K562 (cell line): ENCODE results near the gene MMP12. TPM values are rescaled to one million over a fixed set of nuclear protein-coding genes. Genes with fewer than 3 reads are reported as not detected.

Experiments
- ATAC-seq: fragments of 200-7000 bp; cut with Tn5 transposase; 3 replicates; pipeline ENCODE4 v1.9.1; 2020; ENCODE audit warnings: moderate library complexity
- BruUV-seq: library from RNA; stranded (reverse); fragments of 400-500 nt; replicated peaks from 2 replicates; lab custom pipeline; 2021; lab: Mats Ljungman, UMichigan
- CTCF ChIA-PET: fragments of 300-600 bp; formaldehyde crosslinking; extraction: SDS; loops from one replicate; lab custom pipeline; 2021; ENCODE audit warnings: low intra/inter-chr PET ratio; lab: Yijun Ruan, JAX
- POLR2A ChIA-PET: fragments of 300-600, 350-650 bp; sonication (Branson Sonifier 250); formaldehyde crosslinking; extraction: SDS; loops from one replicate; lab custom pipeline; 2021; ENCODE audit warnings: antibody characterized with exemption, inconsistent platforms; lab: Yijun Ruan, JAX
- DNase-seq, 4 experiments: peaks; one replicate each; pipeline versions ENCODE4 v3.0.0 to v3.0.0-alpha.2; 2011 to 2018; ENCODE audit warnings: low spot score in 3 of 4, mixed read lengths in 3 of 4; ENCODE audit errors: extremely low read depth in 1 of 4
- FAIRE-seq: peaks from 2 replicates; lab custom pipeline; 2011; peaks lifted over from hg19 to GRCh38; lab: Jason Lieb, UNC
- H2AFZ ChIP-seq: 2 replicates; pipeline ENCODE4 v1.6.0; 2011; ENCODE audit warnings: low read depth, low read length, control low read depth, inconsistent platforms
- H3K27ac ChIP-seq: fragments of 200-600 bp; 3 replicates; pipeline ENCODE4 v1.8.0; 2011; ENCODE audit warnings: low read depth, mild to moderate bottlenecking, control low read depth, inconsistent platforms, low read length, moderate library complexity, mixed read lengths; ENCODE audit errors: extremely low read depth
- H3K27me3 ChIP-seq, 2 experiments: fragments of 300-600 bp in 1 of 2; 2 replicates in 1 of 2; 3 replicates in 1 of 2; pipeline versions ENCODE4 v1.6.0 to v1.8.0; 2011; ENCODE audit warnings: inconsistent platforms in 2 of 2, low read length in 2 of 2, mild to moderate bottlenecking in 1 of 2, mixed read lengths in 1 of 2, moderate library complexity in 1 of 2; ENCODE audit not compliant: control insufficient read depth in 2 of 2, insufficient read depth in 2 of 2
- H3K36me3 ChIP-seq: fragments of 300-600 bp; 3 replicates; pipeline ENCODE4 v1.8.0; 2011; ENCODE audit warnings: mild to moderate bottlenecking, low read length, inconsistent platforms; ENCODE audit not compliant: control insufficient read depth, insufficient read depth
- H3K4me1 ChIP-seq, 2 experiments: fragments of 200-600 bp in 1 of 2; replicated peaks in 1 of 2; 2 replicates in 1 of 2; 3 replicates in 1 of 2; pipeline versions ENCODE4 v1.5.1 to v1.8.0; 2011; ENCODE audit warnings: inconsistent platforms in 2 of 2, low read length in 2 of 2, mild to moderate bottlenecking in 1 of 2, mixed read lengths in 1 of 2, moderate library complexity in 1 of 2; ENCODE audit not compliant: control insufficient read depth in 2 of 2, insufficient read depth in 2 of 2
- H3K4me2 ChIP-seq: 2 replicates; pipeline ENCODE4 v1.6.1; 2011; ENCODE audit warnings: low read length, control low read depth, inconsistent platforms, mixed read lengths; ENCODE audit not compliant: insufficient read depth
- H3K4me3 ChIP-seq: fragments of 200-600 bp; sonication (generic), shearing (Covaris generic); 2 replicates; pipeline ENCODE4 v1.5.1; 2016; ENCODE audit warnings: control low read depth, inconsistent platforms
- H3K79me2 ChIP-seq: fragments of 200-600 bp; 3 replicates; pipeline ENCODE4 v1.8.0; 2011; ENCODE audit warnings: low read length, inconsistent platforms; ENCODE audit not compliant: control insufficient read depth, insufficient read depth
- H3K9ac ChIP-seq, 2 experiments: 2 replicates each; pipeline versions ENCODE4 v1.6.0 to v1.6.1; 2011; ENCODE audit warnings: low read depth in 2 of 2, low read length in 2 of 2, control low read depth in 1 of 2, inconsistent platforms in 1 of 2, mild to moderate bottlenecking in 1 of 2, mixed read lengths in 1 of 2; ENCODE audit not compliant: insufficient read depth in 1 of 2
- H3K9me1 ChIP-seq: one replicate; pipeline ENCODE4 v1.6.0; 2011; ENCODE audit warnings: inconsistent platforms, mild to moderate bottlenecking, low read length, moderate library complexity; ENCODE audit not compliant: control insufficient read depth, insufficient read depth
- H3K9me3 ChIP-seq: replicated peaks from 2 replicates; pipeline ENCODE4 v1.5.1; 2011; ENCODE audit warnings: low read depth, low read length, inconsistent platforms; ENCODE audit not compliant: control insufficient read depth, insufficient read depth
- H4K20me1 ChIP-seq: replicated peaks from 2 replicates; pipeline ENCODE4 v1.6.1; 2011; ENCODE audit warnings: low read length, inconsistent platforms, mixed read lengths; ENCODE audit not compliant: control insufficient read depth, insufficient read depth
- CBFA2T2 ChIP-seq: fragments of 450-650 bp; conservative IDR thresholded peaks from 2 replicates; pipeline ENCODE4 v1.6.1; 2017; ENCODE audit warnings: mild to moderate bottlenecking
- CBFB ChIP-seq: sonication (generic); formaldehyde crosslinking; IDR thresholded peaks from 2 replicates; pipeline ENCODE4 v1.4.0; 2020; ENCODE audit warnings: mild to moderate bottlenecking, missing genetic modification reagents
- CHD4 ChIP-seq: fragments of 200-600 bp; sonication (generic); IDR thresholded peaks from 3 replicates; pipeline ENCODE4 v1.6.1; 2012; ENCODE audit warnings: low read depth, mild to moderate bottlenecking, mixed read lengths, low read length, inconsistent platforms; ENCODE audit not compliant: insufficient read depth, insufficient replicate concordance, poor library complexity, severe bottlenecking
- ERF ChIP-seq: fragments of 450-650 bp; formaldehyde crosslinking; IDR thresholded peaks from 2 replicates; pipeline ENCODE4 v1.4.0; 2020; ENCODE audit warnings: mild to moderate bottlenecking, mixed read lengths
- HIVEP1 ChIP-seq: fragments of 250-450 bp; sonication (Bioruptor Pico); IDR thresholded peaks from 2 replicates; pipeline ENCODE4 v1.4.0; 2020; ENCODE audit warnings: mild to moderate bottlenecking
- JUND ChIP-seq, 2 experiments: IDR thresholded peaks; 2 replicates in 1 of 2; 3 replicates in 1 of 2; pipeline ENCODE4 v1.6.1; 2011; ENCODE audit warnings: borderline replicate concordance in 2 of 2, low read depth in 2 of 2, low read length in 2 of 2, improper control_type of control experiment in 1 of 2, missing biosample characterization in 1 of 2, missing genetic modification characterization in 1 of 2, missing genetic modification reagents in 1 of 2
- KAT7 ChIP-seq: sonication (generic); formaldehyde crosslinking; IDR thresholded peaks from 2 replicates; pipeline ENCODE4 v1.8.0; 2022; ENCODE audit warnings: missing genetic modification reagents, mild to moderate bottlenecking, borderline replicate concordance
- MYNN ChIP-seq, 2 experiments: sonication (generic); formaldehyde crosslinking in 1 of 2; IDR thresholded peaks; 2 replicates each; pipeline versions ENCODE4 v1.5.0 to v1.6.1; 2016 to 2020; ENCODE audit warnings: antibody characterized with exemption in 1 of 2, missing genetic modification reagents in 1 of 2
- NFE2L1 ChIP-seq: fragments of 450-650 bp; IDR thresholded peaks from 2 replicates; pipeline ENCODE4 v1.6.1; 2016; ENCODE audit warnings: missing genetic modification characterization, low read depth, mild to moderate bottlenecking, missing compliant biosample characterization, moderate library complexity, borderline replicate concordance
- NFIX ChIP-seq: fragments of 250-450 bp; sonication (Bioruptor Pico); IDR thresholded peaks from 2 replicates; pipeline ENCODE4 v1.4.0; 2020; ENCODE audit warnings: low read depth, mild to moderate bottlenecking, moderate library complexity
- SMARCC2 ChIP-seq: fragments of 450-650 bp; IDR thresholded peaks from 2 replicates; pipeline ENCODE4 v1.6.1; 2017; ENCODE audit warnings: antibody characterized with exemption, moderate library complexity, mild to moderate bottlenecking, low read depth
- TEAD4 ChIP-seq, 2 experiments: sonication (generic) in 1 of 2; formaldehyde crosslinking in 1 of 2; IDR thresholded peaks; 2 replicates each; pipeline versions ENCODE4 v1.6.1 to v1.8.0; 2012 to 2022; ENCODE audit warnings: borderline replicate concordance in 1 of 2, inconsistent platforms in 1 of 2, low read length in 1 of 2, mild to moderate bottlenecking in 1 of 2, missing genetic modification reagents in 1 of 2
- ZFP1 ChIP-seq: fragments of 450-650 bp; formaldehyde crosslinking; IDR thresholded peaks from 2 replicates; pipeline ENCODE4 v1.4.0; 2020; ENCODE audit warnings: mild to moderate bottlenecking, mixed read lengths
- ZNF764 ChIP-seq: fragments of 250-450 bp; sonication (Bioruptor Pico); IDR thresholded peaks from 2 replicates; pipeline ENCODE4 v1.4.0; 2020; ENCODE audit warnings: low read depth, mild to moderate bottlenecking, moderate library complexity
- WGBS: fragments of 100-300 bp; shearing (Covaris generic); methylation state at CpG from one replicate; pipeline ENCODE4 v1.1.6; 2016; ENCODE audit warnings: low coverage, mixed read lengths; ENCODE audit not compliant: insufficient coverage; ENCODE audit errors: missing lambda C conversion rate; 5-methylcytosine and 5-hydroxymethylcytosine counted together
- in situ Hi-C: fragments of 300-500 bp; cut with MboI; formaldehyde crosslinking; loops from 4 replicates; pipeline ENCODE4 v1.15.0; 2018; ENCODE audit warnings: inconsistent platforms, mixed read lengths
- intact Hi-C: fragments of 100-400 bp; cut with micrococcal nuclease; formaldehyde crosslinking; loops from 2 replicates; pipeline ENCODE4 v1.14.2; 2022
- polyA plus RNA-seq, 8 experiments: library from polyadenylated mRNA; depleted of rRNA in 4 of 8; stranded (reverse) in 5 of 8; unstranded in 3 of 8; fragments of >200 nt; fragmentation: Nextera tagmentation in 2 of 8; fragmentation: Illumina TruSeq in 1 of 8; extraction: Ambion mirVana in 2 of 8; extraction: Trizol in 1 of 8; gene quantifications; 2 replicates each; pipeline versions ENCODE4 v1.2.1 to v1.2.3, GENCODE V29; 2011 to 2014; ENCODE audit warnings: inconsistent platforms in 1 of 8, missing spikeins in 1 of 8
- total RNA-seq, 7 experiments: library from RNA; depleted of rRNA in 6 of 7; stranded (reverse); fragments of >200 nt in 6 of 7; fragmentation: Illumina TruSeq in 2 of 7; extraction: Trizol in 2 of 7; gene quantifications; 2 replicates each; pipeline versions ENCODE4 v1.2.1 to v1.2.3, GENCODE V29; 2011 to 2021; ENCODE audit warnings: low replicate concordance in 1 of 7

MMP12 gene
- total and polyA plus RNA-seq, 9 of the 15 experiments (the other 6 are each of a cell fraction or from before 2014, with no cell fraction given): not detected

- POLR2A ChIA-PET: no interaction called here
- WGBS: 2% methylated on average over 3 of the region's 3 CpGs
- no peak overlapping the region for H3K27ac ChIP-seq
- FAIRE-seq (no peak), DNase-seq (no peak), ATAC-seq (no peak)
- no peaks in the 10 kb centered on the region for H3K9me3 ChIP-seq
- H3K4me3 ChIP-seq: no peak overlapping the region
- no peaks in the 10 kb centered on the region for H3K9me1 ChIP-seq
- no TSS peak for BruUV-seq
- no peaks in the 10 kb centered on the region for H3K79me2 ChIP-seq
- CTCF ChIA-PET: no interaction called here
- H3K27me3 ChIP-seq: no peaks in the 10 kb centered on the region
- in situ Hi-C loops: no loop called here
- no peak overlapping the region for H2AFZ ChIP-seq
- no peak overlapping the region for H3K4me2 ChIP-seq
- no peaks in the 10 kb centered on the region for H4K20me1 ChIP-seq
- no peaks in the 10 kb centered on the region for H3K36me3 ChIP-seq
- no peak overlapping the region for H3K9ac ChIP-seq
- intact Hi-C loops: no loop called here
- TF ChIP-seq JUND (IDR thresholded peaks at IDR 0.05; ENCODE audit: borderline replicate concordance, low read depth, low read length) (no peak), JUND (tag; IDR thresholded peaks at IDR 0.05; ENCODE audit: borderline replicate concordance, low read depth, low read length) (no peak), HIVEP1 (no peak), CBFA2T2 (no peak), CBFB (CRISPR knock-in tag) (no peak), CHD4 (no peak), MYNN (IDR thresholded peaks at IDR 0.05) (no peak), MYNN (CRISPR knock-in tag; IDR thresholded peaks at IDR 0.05) (no peak), ZNF764 (CRISPR knock-in tag) (no peak), NFIX (CRISPR knock-in tag) (no peak), TEAD4 (IDR thresholded peaks at IDR 0.05; ENCODE audit: low read length) (no peak), TEAD4 (CRISPR knock-in tag; IDR thresholded peaks at IDR 0.05; ENCODE audit: borderline replicate concordance) (no peak), NFE2L1 (tag) (no peak), ERF (CRISPR knock-in tag) (no peak), SMARCC2 (no peak), KAT7 (CRISPR knock-in tag) (no peak), ZFP1 (CRISPR knock-in tag) (no peak)
- no peaks in the 10 kb centered on the region for H3K4me1 ChIP-seq
Observed at GRCh38 chr11:102853055-102853454, 21.7 kb downstream of the MMP12 start.
